22Rv1 (cell line): ENCODE results near the gene EPS8L2.

ENCODE experiments used
- CTCF ChIP-seq: fragments of 450-650 bp; IDR thresholded peaks from 2 replicates; pipeline ENCODE4 v1.5.1; 2017; ENCODE audit warnings: mild to moderate bottlenecking
- ZFX ChIP-seq: fragments of 450-650 bp; IDR thresholded peaks from 2 replicates; pipeline ENCODE4 v1.6.1; 2017; ENCODE audit warnings: antibody characterized with exemption, borderline replicate concordance

GRCh38 chr11:704781-705645 is 1.0 kb upstream of the EPS8L2 start:
- TF ChIP-seq CTCF: no peak
- no peak for TF ChIP-seq ZFX
